GM18861 (cell line): ENCODE results near the gene RAI1.

ENCODE experiments used
- ATAC-seq: cut with Tn5 transposase; IDR thresholded peaks from one replicate; pipeline ENCODE4 v1.9.1; 2021; ENCODE audit not compliant: unreplicated experiment

Gene RAI1

GRCh38 chr17:17824783-17825614 is 143.7 kb downstream of the RAI1 start:
- no peak for ATAC-seq

DNA sequence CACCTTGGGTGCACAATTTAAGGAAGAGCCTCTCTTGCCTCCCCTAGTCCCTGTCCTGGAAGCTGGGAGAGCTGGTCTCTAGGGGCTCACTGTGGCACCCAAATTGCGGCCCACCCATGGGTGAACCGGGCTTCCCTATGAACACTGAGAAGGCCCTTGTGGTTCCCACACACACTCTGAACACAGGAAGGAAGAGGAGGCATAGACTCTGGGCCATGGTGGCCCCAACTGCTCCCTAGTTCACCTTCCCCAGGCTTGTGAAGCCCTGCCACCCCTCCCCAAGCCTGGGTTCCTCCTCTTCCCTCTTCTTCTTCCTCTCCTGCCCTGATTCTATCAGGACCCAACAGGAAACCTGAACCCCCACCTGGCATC is 145.1 kb downstream of the RAI1 start:
- no peak for ATAC-seq

- ATAC-seq, result no peak
Observed at GRCh38 chr17:17826942-17827785, 145.9 kb downstream of the RAI1 start.

- ATAC-seq, result no peak
Observed at GRCh38 chr17:17827826-17828621, 146.8 kb downstream of the RAI1 start.

DNA sequence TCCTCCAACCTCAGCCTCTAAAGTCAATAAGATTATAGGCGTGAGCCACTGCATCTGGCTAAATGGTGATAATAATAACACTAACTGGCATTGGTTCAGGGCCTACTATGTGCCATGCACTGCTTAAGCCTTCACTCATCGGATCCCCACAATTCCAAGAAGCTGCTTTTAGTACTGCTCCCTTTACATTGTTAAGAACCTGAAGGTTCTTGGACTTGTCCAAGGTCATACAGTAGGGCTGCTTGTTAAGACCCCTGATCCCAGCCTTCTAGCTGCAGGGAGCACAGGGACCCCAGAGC is 149.0 kb downstream of the RAI1 start:
- no peak for ATAC-seq

- no peak for ATAC-seq
Observed at GRCh38 chr17:17830740-17831207, 149.5 kb downstream of the RAI1 start.

DNA sequence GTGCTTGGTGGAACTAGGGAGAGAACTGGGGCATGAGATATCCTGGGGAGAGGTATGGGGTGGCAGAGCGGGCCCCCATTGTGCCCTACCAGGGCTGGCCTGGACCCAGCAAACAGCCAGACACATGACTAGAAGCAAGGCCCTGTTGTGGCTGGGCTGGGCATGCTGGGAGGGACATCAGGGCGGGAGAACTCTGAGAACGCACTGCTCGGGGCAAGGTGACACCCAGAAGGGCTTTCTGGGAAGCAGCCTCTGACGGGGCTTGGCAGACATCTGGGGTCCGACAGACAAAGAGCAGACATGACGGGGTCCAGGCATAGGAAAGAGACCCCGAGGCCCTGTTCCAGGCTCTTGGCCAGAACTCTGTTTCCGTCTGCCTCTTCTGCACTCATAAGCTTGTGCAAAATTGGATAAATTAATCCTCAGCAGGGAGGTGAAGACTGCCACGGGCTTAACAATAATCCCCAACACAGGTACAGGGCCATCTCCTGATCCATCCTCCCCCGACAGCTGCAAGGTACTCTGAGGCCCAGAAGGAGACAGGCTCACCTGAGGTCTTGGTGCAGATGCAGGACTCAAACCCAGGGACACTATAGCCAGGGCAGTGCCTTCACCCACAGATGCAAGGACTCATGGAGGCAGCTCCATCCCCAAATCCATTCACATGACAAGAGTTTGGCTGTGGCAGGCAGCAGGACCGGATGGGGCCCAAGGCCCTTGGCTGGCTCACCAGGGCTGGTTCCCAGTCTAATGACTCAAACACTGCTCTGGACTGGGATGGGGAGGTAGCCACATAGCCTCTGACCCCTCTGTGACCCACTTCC is 150.2 kb downstream of the RAI1 start:
- ATAC-seq, result no peak

DNA sequence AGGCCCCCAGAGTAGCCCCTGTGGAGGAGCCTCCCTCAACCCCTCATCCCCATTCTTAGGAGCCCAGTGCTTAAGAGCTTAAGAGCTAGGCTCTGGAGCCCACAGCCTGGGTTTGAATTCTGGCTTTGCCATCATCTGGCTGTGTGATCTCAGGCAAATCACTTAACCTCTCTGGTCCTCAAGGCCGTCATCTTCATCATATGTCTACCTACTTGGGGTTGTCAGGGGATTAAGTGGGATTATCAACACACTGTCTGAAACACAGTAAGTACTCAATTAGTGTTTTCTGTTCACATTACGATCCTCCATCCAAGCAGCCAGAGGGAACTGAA is 150.7 kb downstream of the RAI1 start:
- no peak for ATAC-seq

- ATAC-seq, result no peak
Observed at GRCh38 chr17:17833658-17834357, 152.6 kb downstream of the RAI1 start.

DNA sequence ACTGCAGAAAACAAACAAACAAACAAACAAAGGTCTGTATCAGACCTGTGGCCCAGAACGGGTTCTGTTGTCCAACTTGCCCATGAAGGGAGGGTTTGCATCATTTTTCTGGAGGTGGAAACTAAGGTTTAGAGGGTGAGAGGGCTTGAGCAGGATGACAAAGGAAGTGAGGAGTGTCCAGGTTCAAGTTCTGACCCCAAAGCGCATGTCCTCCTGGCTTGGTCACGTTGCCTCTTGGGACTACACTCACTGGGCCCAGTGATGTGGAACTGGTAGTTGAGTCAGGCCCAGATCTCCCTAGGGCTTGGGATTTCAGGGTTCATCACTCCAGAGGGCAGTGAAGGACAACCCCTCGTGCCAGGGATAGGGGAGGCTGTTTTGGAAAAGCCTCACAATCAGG is 153.7 kb downstream of the RAI1 start:
- ATAC-seq, result no peak

DNA sequence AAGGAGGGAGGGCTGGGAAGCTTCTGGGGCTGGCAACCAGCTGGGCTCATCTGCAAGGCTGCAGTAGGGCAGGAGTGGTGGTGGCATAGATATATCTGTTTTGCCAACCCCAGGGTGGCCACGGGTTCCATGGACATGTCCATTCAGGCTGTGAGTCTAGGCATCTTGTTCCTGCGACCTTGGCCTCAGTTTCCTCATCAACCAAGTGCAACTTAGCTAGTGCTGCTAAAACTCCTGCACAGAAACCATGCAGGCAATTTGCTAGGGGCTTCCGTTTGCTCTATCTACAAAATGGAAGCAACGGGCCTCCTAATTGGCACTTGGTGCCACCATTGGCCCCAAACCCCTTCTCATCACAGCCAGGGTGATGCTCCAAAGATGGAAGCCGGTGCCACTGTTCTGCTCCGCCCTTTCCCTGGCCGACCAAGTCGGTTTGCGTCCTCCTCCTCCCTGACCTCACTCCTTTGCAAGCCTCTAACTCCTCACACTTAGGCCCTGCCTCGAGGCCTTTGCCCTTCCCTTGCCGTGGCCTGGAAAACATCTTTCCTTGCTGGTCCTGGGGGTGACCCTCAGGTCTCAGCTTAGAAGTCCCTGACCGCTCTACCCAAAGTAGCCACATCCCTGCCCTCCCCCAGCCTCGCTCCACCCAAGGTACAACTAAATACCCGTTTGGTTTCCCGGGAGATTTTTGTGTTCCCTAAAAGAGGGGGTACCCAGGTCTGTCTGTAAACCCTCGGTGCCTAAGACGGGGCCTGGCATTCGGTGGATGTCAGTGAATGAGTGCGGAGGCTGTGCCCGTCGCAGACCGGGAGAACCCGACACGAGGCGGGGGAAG is 154.4 kb downstream of the RAI1 start:
- no peak for ATAC-seq

DNA sequence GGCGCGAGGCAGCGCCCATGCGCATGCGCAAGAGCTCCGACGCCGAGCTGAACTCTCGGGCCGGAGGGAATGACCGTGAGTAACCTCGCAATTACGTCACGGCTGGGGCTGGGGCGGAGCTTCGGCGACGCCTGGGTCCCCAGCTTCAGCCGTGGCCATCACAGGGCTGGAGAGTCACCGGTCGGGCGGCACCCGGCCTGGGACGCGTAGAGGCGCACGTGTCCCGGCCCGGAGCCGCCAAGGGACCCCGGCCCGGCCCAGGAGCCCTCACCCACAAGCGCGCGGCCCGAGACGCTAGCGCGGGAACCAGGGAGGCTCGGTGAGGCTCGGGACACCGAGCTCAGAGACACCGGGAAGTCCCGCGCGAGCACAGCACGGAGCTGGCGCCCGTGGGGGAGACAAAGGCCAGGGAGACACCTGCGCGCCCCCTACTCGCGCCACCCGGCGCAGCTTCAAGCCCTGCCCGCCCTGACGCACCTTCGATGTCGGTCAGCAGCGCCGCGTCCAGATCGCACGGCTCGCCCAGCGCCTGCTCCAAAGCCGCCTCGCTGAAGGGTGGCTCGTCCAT is 155.1 kb downstream of the RAI1 start:
- ATAC-seq, result peak; percentile 57

- peak; percentile 12 for ATAC-seq
Observed at GRCh38 chr17:17836818-17837379, 155.6 kb downstream of the RAI1 start, which contains the start of gene SREBF1. SREBF1 (minus strand) TSS chr17:17836986; CDS start chr17:17836817, 169 bp downstream.

- no peak for ATAC-seq
Observed at GRCh38 chr17:17837380-17837821, 156.1 kb downstream of the RAI1 start.

GRCh38 chr17:17837966-17838962 is 157.0 kb downstream of the RAI1 start:
- ATAC-seq, result no peak

DNA sequence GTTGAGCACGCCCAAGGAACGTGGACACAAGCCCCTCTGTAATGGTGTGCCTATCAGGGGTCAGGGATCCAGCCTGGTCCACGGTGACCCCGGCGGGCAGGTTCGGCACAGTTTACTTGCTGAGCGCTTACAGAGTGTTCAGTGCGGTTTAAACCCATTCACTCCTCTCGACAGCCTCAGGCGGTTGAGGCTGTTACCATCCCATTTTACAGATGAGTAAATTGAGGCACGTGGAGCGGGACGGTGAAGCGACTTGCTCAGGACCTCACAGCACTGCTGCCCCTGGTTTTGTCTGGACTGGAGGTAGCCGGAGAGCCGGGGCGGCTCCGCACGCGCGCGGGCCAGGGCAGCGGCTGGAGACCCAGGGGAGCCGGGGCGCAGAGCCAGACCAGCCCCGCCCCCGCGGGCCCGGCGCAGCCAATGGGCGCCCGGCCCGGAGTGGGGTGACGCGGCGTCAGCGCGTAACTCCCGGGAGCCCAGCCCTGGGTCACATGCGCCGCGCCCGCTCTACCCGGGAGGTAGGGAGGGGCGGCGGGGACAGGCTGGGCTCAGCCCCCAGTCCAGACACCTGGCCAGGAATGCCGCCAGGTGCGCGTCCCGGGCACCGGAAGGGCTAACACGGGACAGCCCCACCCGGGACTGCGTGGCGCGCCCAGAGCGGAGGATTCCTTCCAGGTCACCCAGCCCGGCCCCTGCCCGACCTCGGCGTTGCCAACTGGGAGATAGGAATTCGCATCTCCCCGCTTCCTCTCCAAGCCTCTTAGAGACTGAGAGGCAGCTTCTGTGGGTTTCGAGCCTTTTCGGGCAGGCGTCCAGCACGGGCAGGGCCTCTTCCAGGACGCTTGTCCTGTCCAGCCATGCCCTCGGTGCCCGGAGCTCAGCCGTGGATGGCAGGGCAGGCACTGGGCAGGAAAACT is 158.8 kb downstream of the RAI1 start:
- peak; percentile 40 for ATAC-seq
